HEK293 (cell line): ENCODE data around the gene SLC16A5.

Source experiments
- BCL11A ChIP-seq: fragments of 450-650 bp; formaldehyde crosslinking; IDR thresholded peaks from 2 replicates; pipeline ENCODE4 v1.5.1; 2016; ENCODE audit warnings: low read depth, missing biosample characterization, missing genetic modification characterization
- BCL11B ChIP-seq: fragments of 450-650 bp; formaldehyde crosslinking; IDR thresholded peaks from 2 replicates; pipeline ENCODE4 v1.5.1; 2016; ENCODE audit warnings: low read depth, missing biosample characterization, missing genetic modification characterization
- GLIS2 ChIP-seq: fragments of 450-650 bp; formaldehyde crosslinking; IDR thresholded peaks from 2 replicates; pipeline ENCODE4 v1.5.1; 2016; ENCODE audit warnings: missing biosample characterization, missing genetic modification characterization
- MYNN ChIP-seq: fragments of 450-650 bp; formaldehyde crosslinking; IDR thresholded peaks from 2 replicates; pipeline ENCODE4 v1.5.1; 2016; ENCODE audit warnings: missing biosample characterization, missing genetic modification characterization, borderline replicate concordance
- MZF1 ChIP-seq: fragments of 450-650 bp; formaldehyde crosslinking; IDR thresholded peaks from 2 replicates; pipeline ENCODE4 v1.5.1; 2017; ENCODE audit warnings: missing biosample characterization, missing genetic modification characterization, borderline replicate concordance
- PRDM1 ChIP-seq: fragments of 450-650 bp; formaldehyde crosslinking; IDR thresholded peaks from 2 replicates; pipeline ENCODE4; 2016; ENCODE audit warnings: missing biosample characterization, missing genetic modification characterization
- PRDM4 ChIP-seq: fragments of 450-650 bp; formaldehyde crosslinking; IDR thresholded peaks from 2 replicates; pipeline ENCODE4 v1.5.1; 2017; ENCODE audit warnings: missing biosample characterization, missing genetic modification characterization
- SALL2 ChIP-seq: fragments of 450-650 bp; formaldehyde crosslinking; IDR thresholded peaks from 2 replicates; pipeline ENCODE4 v1.5.0; 2017; ENCODE audit warnings: missing biosample characterization, mild to moderate bottlenecking, missing genetic modification characterization, borderline replicate concordance
- TRIM28 ChIP-seq: IDR thresholded peaks from 2 replicates; pipeline ENCODE4 v1.6.1; 2011; ENCODE audit warnings: low read length, control low read depth, borderline replicate concordance
- WT1 ChIP-seq: fragments of 450-650 bp; formaldehyde crosslinking; IDR thresholded peaks from 2 replicates; pipeline ENCODE4 v1.5.1; 2016; ENCODE audit warnings: missing biosample characterization, missing genetic modification characterization
- ZBTB10 ChIP-seq: fragments of 450-650 bp; formaldehyde crosslinking; IDR thresholded peaks from 2 replicates; pipeline ENCODE4 v1.5.1; 2016; ENCODE audit warnings: missing biosample characterization, missing genetic modification characterization
- ZEB2 ChIP-seq: fragments of 450-650 bp; formaldehyde crosslinking; IDR thresholded peaks from 2 replicates; pipeline ENCODE4 v1.5.1; 2016; ENCODE audit warnings: missing biosample characterization, missing genetic modification characterization
- ZNF10 ChIP-seq: fragments of 450-650 bp; formaldehyde crosslinking; IDR thresholded peaks from 2 replicates; pipeline ENCODE4 v1.5.1; 2017; ENCODE audit warnings: missing biosample characterization, missing genetic modification characterization
- ZNF133 ChIP-seq: fragments of 450-650 bp; formaldehyde crosslinking; IDR thresholded peaks from 2 replicates; pipeline ENCODE4 v1.5.1; 2016; ENCODE audit warnings: missing biosample characterization, missing genetic modification characterization
- ZNF174 ChIP-seq: fragments of 450-650 bp; formaldehyde crosslinking; IDR thresholded peaks from 2 replicates; pipeline ENCODE4 v1.5.0; 2017; ENCODE audit warnings: missing biosample characterization, mild to moderate bottlenecking, missing genetic modification characterization
- ZNF18 ChIP-seq: fragments of 450-650 bp; formaldehyde crosslinking; IDR thresholded peaks from 2 replicates; pipeline ENCODE4 v1.5.1; 2016; ENCODE audit warnings: missing biosample characterization, missing genetic modification characterization
- ZNF2 ChIP-seq: fragments of 450-650 bp; formaldehyde crosslinking; IDR thresholded peaks from 2 replicates; pipeline ENCODE4 v1.5.1; 2016; ENCODE audit warnings: missing biosample characterization, missing genetic modification characterization
- ZNF221 ChIP-seq: fragments of 450-650 bp; formaldehyde crosslinking; IDR thresholded peaks from 2 replicates; pipeline ENCODE4 v1.5.1; 2017; ENCODE audit warnings: missing biosample characterization, missing genetic modification characterization, borderline replicate concordance
- ZNF280D ChIP-seq: fragments of 450-650 bp; formaldehyde crosslinking; IDR thresholded peaks from 2 replicates; pipeline ENCODE4 v1.5.1; 2016; ENCODE audit warnings: missing biosample characterization, missing genetic modification characterization
- ZNF311 ChIP-seq: fragments of 450-650 bp; formaldehyde crosslinking; IDR thresholded peaks from 2 replicates; pipeline ENCODE4 v1.5.1; 2017; ENCODE audit warnings: missing biosample characterization, missing genetic modification characterization, borderline replicate concordance
- ZNF501 ChIP-seq: fragments of 450-650 bp; formaldehyde crosslinking; IDR thresholded peaks from 2 replicates; pipeline ENCODE4 v1.5.1; 2016; ENCODE audit warnings: missing biosample characterization, missing genetic modification characterization
- ZNF510 ChIP-seq: fragments of 450-650 bp; formaldehyde crosslinking; IDR thresholded peaks from 2 replicates; pipeline ENCODE4 v1.5.1; 2018; ENCODE audit warnings: mild to moderate bottlenecking, missing genetic modification characterization, missing biosample characterization; ENCODE audit not compliant: insufficient replicate concordance
- ZNF560 ChIP-seq: fragments of 450-650 bp; formaldehyde crosslinking; IDR thresholded peaks from 2 replicates; pipeline ENCODE4 v1.5.1; 2017; ENCODE audit warnings: missing biosample characterization, missing genetic modification characterization, borderline replicate concordance
- ZNF571 ChIP-seq: fragments of 450-650 bp; formaldehyde crosslinking; IDR thresholded peaks from 2 replicates; pipeline ENCODE4 v1.5.0; 2017; ENCODE audit warnings: missing biosample characterization, missing genetic modification characterization
- ZNF610 ChIP-seq: fragments of 450-650 bp; formaldehyde crosslinking; IDR thresholded peaks from 2 replicates; pipeline ENCODE4 v1.5.1; 2016; ENCODE audit warnings: missing biosample characterization, missing genetic modification characterization, borderline replicate concordance
- ZNF654 ChIP-seq: fragments of 450-650 bp; formaldehyde crosslinking; IDR thresholded peaks from 2 replicates; pipeline ENCODE4 v1.5.1; 2016; ENCODE audit warnings: low read depth, missing biosample characterization, missing genetic modification characterization
- ZNF701 ChIP-seq: fragments of 450-650 bp; formaldehyde crosslinking; IDR thresholded peaks from 2 replicates; pipeline ENCODE4 v1.5.1; 2016; ENCODE audit warnings: missing biosample characterization, missing genetic modification characterization
- ZNF707 ChIP-seq: fragments of 450-650 bp; formaldehyde crosslinking; IDR thresholded peaks from 2 replicates; pipeline ENCODE4 v1.5.1; 2016; ENCODE audit warnings: missing biosample characterization, missing genetic modification characterization
- ZNF777 ChIP-seq: fragments of 450-650 bp; formaldehyde crosslinking; IDR thresholded peaks from 2 replicates; pipeline ENCODE4 v1.5.1; 2017; ENCODE audit warnings: missing biosample characterization, missing genetic modification characterization, borderline replicate concordance
- ZNF785 ChIP-seq: fragments of 450-650 bp; formaldehyde crosslinking; IDR thresholded peaks from 2 replicates; pipeline ENCODE4 v1.5.1; 2016; ENCODE audit warnings: missing biosample characterization, missing genetic modification characterization

The SLC16A5 gene

GRCh38 chr17:75096082-75096625 lies 8.4 kb downstream of the SLC16A5 start (continued):
- TF ChIP-seq ZBTB10 (tag by site-specific recombination) (no peak), TRIM28 (no peak), ZNF560 (tag by site-specific recombination) (no peak), ZNF501 (tag by site-specific recombination) (no peak), GLIS2 (no peak), PRDM1 (tag by site-specific recombination) (0 out of 2 replicates have a peak, but pooled peaks have one; percentile 41), PRDM4 (tag by site-specific recombination) (no peak), ZNF280D (tag by site-specific recombination) (no peak), ZNF571 (tag by site-specific recombination) (no peak), ZNF221 (tag by site-specific recombination) (no peak), ZNF174 (tag by site-specific recombination) (no peak), ZNF18 (tag by site-specific recombination) (no peak), ZNF133 (tag by site-specific recombination) (no peak), ZNF701 (no peak), BCL11B (tag by site-specific recombination) (no peak), ZNF311 (tag by site-specific recombination) (no peak), SALL2 (tag by site-specific recombination) (no peak), MYNN (tag by site-specific recombination) (no peak), ZNF654 (tag by site-specific recombination) (no peak), WT1 (tag by site-specific recombination) (no peak), ZNF777 (no peak), ZNF610 (tag by site-specific recombination) (no peak), MZF1 (no peak), ZNF10 (tag by site-specific recombination) (no peak), BCL11A (tag by site-specific recombination) (no peak), ZNF707 (tag by site-specific recombination) (no peak), ZNF785 (tag by site-specific recombination) (no peak), ZNF510 (tag by site-specific recombination) (no peak), ZNF2 (tag by site-specific recombination) (no peak), ZEB2 (tag by site-specific recombination) (no peak)
